IPS-NIHi11 (cell line): Measurements from ENCODE around the gene ARHGEF38.
"Not testable (repeated sequence)": the region's sequence is repeated elsewhere in the genome, so short reads cannot be mapped to it uniquely, and the experiment has no call there.

Experiments used
- DNase-seq: peaks from one replicate; pipeline ENCODE4 v3.0.0; 2012; ENCODE audit warnings: mixed read lengths, low spot score

The ARHGEF38 gene

GRCh38 chr4:105609819-105610218 lies 57.4 kb downstream of the ARHGEF38 start:
- DNase-seq: not testable (repeated sequence)

- DNase-seq: no peak
Observed at GRCh38 chr4:105613306-105613705, 60.9 kb downstream of the ARHGEF38 start.

GRCh38 chr4:105619188-105619931 lies 66.9 kb downstream of the ARHGEF38 start:
- DNase-seq: peak; percentile 8

- no peak for DNase-seq
Observed at GRCh38 chr4:105620640-105621323, 68.4 kb downstream of the ARHGEF38 start.

- DNase-seq: no peak
Observed at GRCh38 chr4:105622269-105622668, 69.8 kb downstream of the ARHGEF38 start.

- DNase-seq: no peak
Observed at GRCh38 chr4:105623099-105623498, 70.7 kb downstream of the ARHGEF38 start.

GRCh38 chr4:105624530-105624929 lies 72.1 kb downstream of the ARHGEF38 start:
- DNase-seq: no peak

- DNase-seq: no peak
Observed at GRCh38 chr4:105625214-105625613, 72.8 kb downstream of the ARHGEF38 start.

- DNase-seq: no peak
Observed at GRCh38 chr4:105626846-105627245, 74.4 kb downstream of the ARHGEF38 start.

GRCh38 chr4:105627620-105628019 lies 75.2 kb downstream of the ARHGEF38 start:
- DNase-seq: no peak

- DNase-seq: no peak
Observed at GRCh38 chr4:105630670-105631655, 78.5 kb downstream of the ARHGEF38 start.

- DNase-seq: no peak
Observed at GRCh38 chr4:105631818-105632400, 79.5 kb downstream of the ARHGEF38 start.

- no peak for DNase-seq
Observed at GRCh38 chr4:105632599-105632998, 80.2 kb downstream of the ARHGEF38 start.

- DNase-seq: no peak
Observed at GRCh38 chr4:105633241-105633640, 80.8 kb downstream of the ARHGEF38 start.

GRCh38 chr4:105634402-105635080 lies 82.1 kb downstream of the ARHGEF38 start:
- no peak for DNase-seq

- DNase-seq: no peak
Observed at GRCh38 chr4:105637408-105638176, 85.2 kb downstream of the ARHGEF38 start.

GRCh38 chr4:105641845-105642244 lies 89.4 kb downstream of the ARHGEF38 start:
- no peak for DNase-seq

GRCh38 chr4:105644257-105644656 lies 91.8 kb downstream of the ARHGEF38 start:
- no peak for DNase-seq

- DNase-seq: no peak
Observed at GRCh38 chr4:105645440-105645839, 93.0 kb downstream of the ARHGEF38 start.

- no peak for DNase-seq
Observed at GRCh38 chr4:105650190-105650589, 97.8 kb downstream of the ARHGEF38 start.

- DNase-seq: no peak
Observed at GRCh38 chr4:105651884-105652283, 99.5 kb downstream of the ARHGEF38 start.
